GM12801 (cell line): Measurements from ENCODE around the gene PCNX1.

Source experiments
- CTCF ChIP-seq: IDR thresholded peaks from one replicate; pipeline ENCODE4 v1.5.1; 2011; ENCODE audit warnings: control low read depth; ENCODE audit not compliant: insufficient read length; ENCODE audit errors: extremely low read depth

Gene PCNX1

GRCh38 chr14:71141701-71142374 lies 234.6 kb downstream of the PCNX1 start:
- no peak for TF ChIP-seq CTCF

- no peak for TF ChIP-seq CTCF
Measured at GRCh38 chr14:71142375-71143038, 235.2 kb downstream of the PCNX1 start.

- TF ChIP-seq CTCF, result no peak
Measured at GRCh38 chr14:71143381-71144290, 236.4 kb downstream of the PCNX1 start.

- TF ChIP-seq CTCF, result no peak
Measured at GRCh38 chr14:71148627-71149026, 241.4 kb downstream of the PCNX1 start.

GRCh38 chr14:71150737-71151136 lies 243.5 kb downstream of the PCNX1 start:
- TF ChIP-seq CTCF, result no peak

GRCh38 chr14:71155743-71156142 lies 248.5 kb downstream of the PCNX1 start:
- no peak for TF ChIP-seq CTCF
